ENCODE data around the gene CCHCR1. TPM values are rescaled to one million over a fixed set of nuclear protein-coding genes. Genes with fewer than 3 reads are reported as not detected.
"Not testable (repeated sequence)": the region's sequence is repeated elsewhere in the genome, so short reads cannot be mapped to it uniquely, and the experiment has no call there.

The CCHCR1 gene
- total and polyA plus RNA-seq, 2 experiments from 2014 or later: 6.1 to 8.9 TPM

- Histone ChIP-seq H3K9me3 (ENCODE audit: low read depth) (no peaks in the 10 kb centered on the region), H2AFZ (no peak overlapping the region), H3K27me3 (peaks cover 8% of the 10 kb centered on the region), H3K9me2 (replicated peaks; ENCODE audit: insufficient read depth) (no peaks in the 10 kb centered on the region), H3K36me3 (replicated peaks; ENCODE audit: insufficient read depth, low read depth) (no peaks in the 10 kb centered on the region), H3K4me1 (ENCODE audit: insufficient read depth) (no peaks in the 10 kb centered on the region), H4K20me1 (ENCODE audit: insufficient read depth, poor library complexity, severe bottlenecking) (no peaks in the 10 kb centered on the region), H3K79me2 (no peaks in the 10 kb centered on the region), H3K4me3 (no peak overlapping the region), H3K27ac (no peak overlapping the region), H3K4me2 (no peak overlapping the region)
- no peak for DNase-seq (ENCODE audit: low spot score)
- WGBS (ENCODE audit: low lambda C conversion rate, missing lambda C conversion rate): 54% methylated on average over 3 of the region's 3 CpGs
- no peak for TF ChIP-seq CTCF (IDR thresholded peaks at IDR 0.05; ENCODE audit: poor library complexity)
- TF ChIP-seq EZH2 (IDR thresholded peaks at IDR 0.05; ENCODE audit: borderline replicate concordance): no peak
- TF ChIP-seq EZH2phosphoT487 (IDR thresholded peaks at IDR 0.05; ENCODE audit: low read depth, severe bottlenecking, unreplicated experiment): no peak
Observed at GRCh38 chr6:31168606-31169005, 11.0 kb upstream of the CCHCR1 start.

DNA sequence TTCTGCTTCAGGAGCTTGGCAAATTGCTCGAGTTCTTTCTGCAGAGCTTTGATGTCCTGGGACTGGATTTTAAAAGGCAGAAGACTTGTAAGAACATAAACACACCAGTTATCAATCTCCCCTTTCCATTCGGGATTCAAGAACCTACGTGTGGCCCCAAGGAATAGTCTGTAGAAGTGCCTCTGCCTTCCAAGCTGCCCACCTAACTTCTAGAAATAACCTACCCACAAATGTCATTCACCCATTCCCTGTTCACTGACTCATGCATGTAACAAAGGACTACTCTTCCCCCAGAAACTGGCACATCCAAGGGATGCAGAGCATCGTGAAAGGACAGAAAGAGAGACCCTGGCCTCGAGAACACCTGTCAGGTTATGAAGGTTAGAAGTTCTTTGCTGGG lies 8.4 kb upstream of the CCHCR1 start:
- H4K20me1 ChIP-seq (ENCODE audit: insufficient read depth, poor library complexity, severe bottlenecking): no peaks in the 10 kb centered on the region
- H3K9me3 ChIP-seq (ENCODE audit: low read depth): no peaks in the 10 kb centered on the region
- no peaks in the 10 kb centered on the region for H3K9me2 ChIP-seq (replicated peaks; ENCODE audit: insufficient read depth)
- no peak overlapping the region for H3K27ac ChIP-seq
- 78% methylated on average over 5 of the region's 5 CpGs for WGBS (ENCODE audit: low lambda C conversion rate, missing lambda C conversion rate)
- H3K27me3 ChIP-seq: peaks cover 8% of the 10 kb centered on the region
- TF ChIP-seq EZH2phosphoT487 (IDR thresholded peaks at IDR 0.05; ENCODE audit: low read depth, severe bottlenecking, unreplicated experiment) (no peak), EZH2 (IDR thresholded peaks at IDR 0.05; ENCODE audit: borderline replicate concordance) (no peak), CTCF (IDR thresholded peaks at IDR 0.05; ENCODE audit: poor library complexity) (no peak)
- H3K4me3 ChIP-seq: no peak overlapping the region
- no peak for DNase-seq (ENCODE audit: low spot score)
- no peaks in the 10 kb centered on the region for H3K79me2 ChIP-seq
- no peak overlapping the region for H3K4me2 ChIP-seq
- H2AFZ ChIP-seq: no peak overlapping the region
- no peaks in the 10 kb centered on the region for H3K36me3 ChIP-seq (replicated peaks; ENCODE audit: insufficient read depth, low read depth)
- H3K4me1 ChIP-seq (ENCODE audit: insufficient read depth): no peaks in the 10 kb centered on the region

DNA sequence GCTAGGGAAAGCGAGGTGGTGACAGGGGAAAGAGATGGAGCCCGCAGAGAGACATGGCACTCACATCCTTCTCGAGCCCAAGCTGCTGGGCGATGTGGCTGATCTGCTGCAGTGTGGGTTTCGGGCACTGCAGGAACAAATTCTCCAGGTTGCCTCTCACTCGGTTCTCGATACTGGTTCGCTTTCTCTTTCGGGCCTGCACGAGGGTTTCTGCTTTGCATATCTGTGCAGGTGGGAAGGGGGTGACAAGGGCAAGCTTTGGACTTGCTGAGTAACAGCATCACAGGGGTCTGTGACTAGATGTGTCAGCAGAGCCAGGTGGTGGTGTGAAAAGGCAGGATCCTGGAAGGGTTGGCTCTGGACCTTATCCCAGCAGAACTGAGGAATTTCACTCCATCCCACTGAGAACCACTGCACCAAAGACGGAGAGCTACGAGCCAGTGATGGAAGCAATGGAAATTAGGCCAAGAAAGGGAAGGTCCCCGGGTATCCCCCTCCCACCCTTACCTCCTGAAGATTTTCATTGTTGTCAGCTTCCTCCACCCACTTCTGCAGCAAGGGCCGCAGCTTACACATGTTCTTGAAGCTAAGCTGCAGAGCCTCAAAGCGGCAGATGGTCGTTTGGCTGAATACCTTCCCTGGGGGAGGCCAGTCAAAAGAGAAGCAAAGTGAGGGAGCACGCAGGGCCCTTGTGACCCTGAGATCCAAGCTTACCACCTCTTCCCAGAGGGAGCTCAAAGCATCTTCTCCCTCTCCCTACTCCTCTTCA lies 7.6 kb upstream of the CCHCR1 start:
- H3K9me2 ChIP-seq (replicated peaks; ENCODE audit: insufficient read depth); H3K27me3 ChIP-seq; H3K4me2 ChIP-seq; H4K20me1 ChIP-seq (ENCODE audit: insufficient read depth, poor library complexity, severe bottlenecking); H3K27ac ChIP-seq; H2AFZ ChIP-seq; H3K36me3 ChIP-seq (replicated peaks; ENCODE audit: insufficient read depth, low read depth); H3K4me1 ChIP-seq (ENCODE audit: insufficient read depth); H3K9me3 ChIP-seq (ENCODE audit: low read depth); H3K79me2 ChIP-seq; H3K4me3 ChIP-seq; DNase-seq (ENCODE audit: low spot score): not testable (repeated sequence)
- 85% methylated on average over 17 of the region's 17 CpGs for WGBS (ENCODE audit: low lambda C conversion rate, missing lambda C conversion rate)

- H3K4me2 ChIP-seq; DNase-seq (ENCODE audit: low spot score); H4K20me1 ChIP-seq (ENCODE audit: insufficient read depth, poor library complexity, severe bottlenecking); H3K4me3 ChIP-seq; H3K27me3 ChIP-seq; H3K79me2 ChIP-seq; H3K36me3 ChIP-seq (replicated peaks; ENCODE audit: insufficient read depth, low read depth); H2AFZ ChIP-seq; H3K9me3 ChIP-seq (ENCODE audit: low read depth); H3K9me2 ChIP-seq (replicated peaks; ENCODE audit: insufficient read depth); H3K4me1 ChIP-seq (ENCODE audit: insufficient read depth); H3K27ac ChIP-seq: not testable (repeated sequence)
- WGBS (ENCODE audit: low lambda C conversion rate, missing lambda C conversion rate): 88% methylated on average over 8 of the region's 9 CpGs
Observed at GRCh38 chr6:31164475-31165063, 7.0 kb upstream of the CCHCR1 start.

Data from hepatocyte (in vitro differentiated cells).